OCI-LY1 (cell line): ENCODE measurements around the gene PYGO2.
A peak's percentile ranks its signal among the peaks of the same experiment; 100 is the strongest.

Experiments
- H2AFZ ChIP-seq: fragments of 200-600 bp; sonication (generic), shearing (Covaris generic); 2 replicates; pipeline ENCODE4 v1.6.0; 2014; ENCODE audit warnings: antibody characterized with exemption, mild to moderate bottlenecking, low read length
- H3F3A ChIP-seq: fragments of 200-600 bp; sonication (generic), shearing (Covaris generic); 2 replicates; pipeline ENCODE4 v1.6.0; 2014; ENCODE audit warnings: mild to moderate bottlenecking, antibody characterized with exemption, low read length, moderate library complexity; ENCODE audit not compliant: insufficient read depth
- H3K27ac ChIP-seq: fragments of 200-600 bp; sonication (generic); 2 replicates; pipeline ENCODE4 v1.5.1; 2014; ENCODE audit warnings: low read length, mixed run types, mild to moderate bottlenecking, low read depth; ENCODE audit not compliant: poor library complexity, severe bottlenecking
- H3K27me3 ChIP-seq: fragments of 200-600 bp; sonication (generic); 2 replicates; pipeline ENCODE4 v1.6.0; 2014; ENCODE audit warnings: antibody characterized with exemption, mild to moderate bottlenecking, low read length, moderate library complexity; ENCODE audit not compliant: insufficient read depth
- H3K36me3 ChIP-seq: fragments of 200-600 bp; sonication (generic); 2 replicates; pipeline ENCODE4 v1.6.1; 2014; ENCODE audit warnings: mild to moderate bottlenecking, antibody characterized with exemption, low read length, moderate library complexity, mixed read lengths; ENCODE audit not compliant: insufficient read depth
- H3K4me1 ChIP-seq: fragments of 200-600 bp; sonication (generic); 2 replicates; pipeline ENCODE4 v1.5.1; 2014; ENCODE audit warnings: mild to moderate bottlenecking, low read length, moderate library complexity; ENCODE audit not compliant: insufficient read depth, severe bottlenecking
- H3K4me2 ChIP-seq: fragments of 200-600 bp; sonication (generic), shearing (Covaris generic); 2 replicates; pipeline ENCODE4 v1.6.1; 2014; ENCODE audit warnings: low read length
- H3K4me3 ChIP-seq: fragments of 200-600 bp; sonication (generic); 2 replicates; pipeline ENCODE4 v1.5.1; 2014; ENCODE audit warnings: low read length, low read depth, mild to moderate bottlenecking, mixed read lengths; ENCODE audit not compliant: poor library complexity, severe bottlenecking
- H3K79me2 ChIP-seq: fragments of 200-600 bp; shearing (Covaris generic); 2 replicates; pipeline ENCODE4 v1.6.1; 2016; ENCODE audit warnings: mixed run types, low read length, mixed read lengths; ENCODE audit not compliant: insufficient read depth
- H3K9ac ChIP-seq: fragments of 200-600 bp; sonication (generic), shearing (Covaris generic); 2 replicates; pipeline ENCODE4 v1.6.1; 2014; ENCODE audit warnings: mild to moderate bottlenecking, low read length, mixed read lengths
- H3K9me2 ChIP-seq: fragments of 200-600 bp; sonication (generic), shearing (Covaris generic); 2 replicates; pipeline ENCODE4 v1.6.1; 2014; ENCODE audit warnings: low read depth, mild to moderate bottlenecking, low read length, mixed read lengths
- H3K9me3 ChIP-seq: fragments of 200-600 bp; shearing (Covaris generic); 2 replicates; pipeline ENCODE4 v1.6.1; 2014; ENCODE audit warnings: low read length, mixed read lengths
- H4K20me1 ChIP-seq: fragments of 200-600 bp; sonication (generic), shearing (Covaris generic); 2 replicates; pipeline ENCODE4 v1.6.0; 2016; ENCODE audit warnings: mild to moderate bottlenecking, low read length; ENCODE audit not compliant: insufficient read depth
- CTCF ChIP-seq: fragments of 200-600 bp; sonication (generic), shearing (Covaris generic); IDR thresholded peaks from 2 replicates; pipeline ENCODE4 v1.5.1; 2017; ENCODE audit warnings: mild to moderate bottlenecking, antibody characterized with exemption, low read length, moderate library complexity, mixed read lengths
- EZH2 ChIP-seq: fragments of 200-600 bp; sonication (generic), shearing (Covaris generic); IDR thresholded peaks from 2 replicates; pipeline ENCODE4 v1.8.0; 2017; ENCODE audit warnings: borderline replicate concordance, mixed run types, mild to moderate bottlenecking, antibody characterized with exemption, low read length, moderate library complexity, mixed read lengths

PYGO2 gene

GRCh38 chr1:154993572-154994268, 32.1 kb upstream of the PYGO2 start, which contains the start of gene LENEP:
LENEP (plus strand) TSS chr1:154993586; CDS start chr1:154993608, 22 bp downstream.
- TF ChIP-seq EZH2 (no peak), CTCF (no peak)
- Histone ChIP-seq H3K4me1 (peaks cover 9% of the 10 kb centered on the region), H3K4me3 (no peak within 1 kb of the TSS), H3K79me2 (no peaks in the 10 kb centered on the region), H3F3A (no peaks in the 10 kb centered on the region), H3K27ac (peak within 1 kb of the TSS; percentile 43), H3K36me3 (peaks cover 22% of the 10 kb centered on the region), H4K20me1 (no peaks in the 10 kb centered on the region), H3K9ac (no peak within 1 kb of the TSS), H3K9me2 (no peaks in the 10 kb centered on the region), H2AFZ (no peak within 1 kb of the TSS), H3K4me2 (no peak within 1 kb of the TSS), H3K27me3 (no peaks in the 10 kb centered on the region), H3K9me3 (no peaks in the 10 kb centered on the region)

DNA sequence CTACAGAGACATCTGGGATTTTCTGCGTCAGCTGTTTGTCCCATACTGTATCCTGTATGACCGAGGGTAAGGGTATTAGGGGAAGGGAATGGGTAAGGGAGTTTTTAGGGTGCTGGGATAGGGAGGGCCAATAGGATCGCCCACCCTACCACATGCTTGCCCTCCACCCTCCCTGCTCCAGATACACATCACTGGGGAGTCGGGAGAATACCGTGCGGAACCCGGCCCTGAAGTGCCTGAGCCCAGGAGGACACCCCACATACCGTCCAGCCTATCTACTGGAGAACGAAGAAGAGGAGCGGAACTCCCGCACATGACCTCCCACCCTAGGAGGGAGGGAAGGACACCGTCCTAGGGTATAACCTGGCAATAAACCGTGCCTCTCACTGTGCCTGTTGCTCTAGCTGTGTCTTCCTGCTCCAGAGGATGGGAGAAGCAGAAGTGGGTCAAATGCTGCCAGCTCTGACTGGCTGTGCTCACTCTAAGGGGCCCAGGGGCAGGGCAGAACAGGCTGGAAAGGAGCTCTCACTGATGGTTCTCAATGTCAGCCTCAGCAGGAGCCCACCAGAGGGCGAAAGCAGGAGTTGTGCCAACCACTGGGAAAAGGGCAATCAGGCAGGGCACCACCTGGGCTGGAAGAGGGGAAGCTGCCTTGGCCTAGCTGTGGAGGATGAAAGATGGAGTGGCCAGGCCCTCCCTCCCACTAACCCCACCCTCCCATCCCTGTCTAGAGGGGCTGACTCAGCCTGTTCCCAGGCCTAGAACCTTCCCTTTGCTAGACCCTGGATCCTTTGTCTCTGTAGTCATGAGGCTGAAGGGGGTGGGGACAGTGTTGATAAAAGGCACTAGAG, 31.4 kb upstream of the PYGO2 start:
- H3K27ac ChIP-seq: no peak overlapping the region
- no peak overlapping the region for H3K9ac ChIP-seq
- H2AFZ ChIP-seq: no peak overlapping the region
- H3K4me3 ChIP-seq: no peak overlapping the region
- no peaks in the 10 kb centered on the region for H3K79me2 ChIP-seq
- H3K9me3 ChIP-seq: no peaks in the 10 kb centered on the region
- no peaks in the 10 kb centered on the region for H4K20me1 ChIP-seq
- H3K36me3 ChIP-seq: peaks cover 30% of the 10 kb centered on the region
- no peaks in the 10 kb centered on the region for H3K27me3 ChIP-seq
- H3K9me2 ChIP-seq: no peaks in the 10 kb centered on the region
- no peak overlapping the region for H3K4me2 ChIP-seq
- TF ChIP-seq CTCF: peak; percentile 32
- no peak for TF ChIP-seq EZH2
- H3K4me1 ChIP-seq: peaks cover 8% of the 10 kb centered on the region
- H3F3A ChIP-seq: no peaks in the 10 kb centered on the region

- H2AFZ ChIP-seq: no peak overlapping the region
- no peaks in the 10 kb centered on the region for H3F3A ChIP-seq
- H3K27ac ChIP-seq: no peak overlapping the region
- H3K4me1 ChIP-seq: peaks cover 8% of the 10 kb centered on the region
- no peak overlapping the region for H3K4me2 ChIP-seq
- H4K20me1 ChIP-seq: no peaks in the 10 kb centered on the region
- no peaks in the 10 kb centered on the region for H3K9me3 ChIP-seq
- no peak overlapping the region for H3K9ac ChIP-seq
- H3K79me2 ChIP-seq: no peaks in the 10 kb centered on the region
- H3K27me3 ChIP-seq: no peaks in the 10 kb centered on the region
- peaks cover 52% of the 10 kb centered on the region for H3K36me3 ChIP-seq
- no peak for TF ChIP-seq EZH2
- H3K4me3 ChIP-seq: no peak overlapping the region
- H3K9me2 ChIP-seq: no peaks in the 10 kb centered on the region
Measured at GRCh38 chr1:154990276-154990675, 28.7 kb upstream of the PYGO2 start.
